ENCODE data around the gene C14orf93.

GRCh38 chr14:22977684-22978486 is 32.1 kb downstream of the C14orf93 start:
- TF ChIP-seq CTCF (IDR thresholded peaks at IDR 0.05) (no peak), ZFX (IDR thresholded peaks at IDR 0.05; ENCODE audit: borderline replicate concordance) (no peak)

Measured in 22Rv1 (cell line).